Measurements from ENCODE around the gene DEGS2.
A peak's percentile ranks its signal among the peaks of the same experiment; 100 is the strongest.

The DEGS2 gene

DNA sequence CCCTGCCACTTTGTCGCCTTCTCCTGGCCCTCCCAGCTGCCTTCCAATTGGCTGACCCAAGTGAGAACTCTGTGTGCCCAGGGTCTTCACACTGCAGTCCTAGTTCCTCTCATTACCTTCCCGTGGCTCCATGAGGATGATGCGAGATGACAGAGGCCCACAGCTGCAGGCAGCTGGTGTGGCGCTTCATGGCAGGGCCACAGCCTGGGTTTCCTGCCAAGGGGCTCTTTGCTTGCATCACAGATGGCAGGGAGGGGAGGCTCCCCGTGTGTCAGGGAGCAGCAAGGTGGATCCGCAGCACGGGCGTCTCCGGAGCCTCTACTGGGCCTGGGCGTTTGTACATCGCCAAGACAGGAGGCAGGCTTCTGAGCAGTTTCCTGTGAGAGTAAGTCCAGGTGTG is 28.9 kb downstream of the DEGS2 start:
- DNase-seq = no peak

DNA sequence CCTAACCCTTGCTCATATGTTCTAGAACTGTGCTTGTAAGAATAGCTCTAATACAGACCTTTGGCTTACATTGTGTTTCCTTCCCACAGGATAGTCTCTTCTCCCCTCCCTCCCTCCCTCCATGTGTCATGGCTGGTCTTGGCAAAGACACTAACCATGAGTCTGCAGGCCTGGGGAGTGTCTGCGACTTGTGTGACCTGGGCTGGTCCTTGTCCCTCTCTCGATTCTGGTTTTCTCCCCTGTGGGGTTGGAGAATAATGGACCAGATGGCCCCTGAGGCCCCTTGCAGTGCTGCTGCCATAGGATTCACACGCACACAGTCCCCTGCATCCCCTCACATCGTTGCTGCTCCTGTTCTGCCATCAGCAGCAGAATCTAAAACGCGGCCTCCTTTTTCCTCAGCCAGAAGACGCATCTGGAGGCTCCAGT is 30.3 kb downstream of the DEGS2 start:
- DNase-seq = peak; percentile 11

DNA sequence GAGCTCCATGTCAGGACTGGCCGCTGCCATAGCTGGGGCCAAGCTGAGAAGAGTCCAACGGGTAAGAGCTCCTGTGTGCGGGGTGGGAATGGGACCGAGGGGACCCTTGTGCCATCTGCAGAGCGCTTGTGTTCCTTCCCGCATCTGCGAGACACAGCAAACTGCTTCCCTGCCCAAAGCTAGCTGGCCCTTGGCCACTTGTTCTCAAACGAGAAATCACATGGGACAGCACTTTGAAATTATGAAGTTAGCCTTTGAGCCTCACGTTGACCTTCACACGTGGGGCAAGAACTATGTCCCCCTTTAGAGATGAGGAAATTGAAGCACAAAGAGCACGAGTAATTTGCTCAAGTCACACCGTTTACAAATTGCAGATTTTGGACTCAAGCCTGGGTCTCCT is 30.8 kb downstream of the DEGS2 start:
- no peak for DNase-seq

DNA sequence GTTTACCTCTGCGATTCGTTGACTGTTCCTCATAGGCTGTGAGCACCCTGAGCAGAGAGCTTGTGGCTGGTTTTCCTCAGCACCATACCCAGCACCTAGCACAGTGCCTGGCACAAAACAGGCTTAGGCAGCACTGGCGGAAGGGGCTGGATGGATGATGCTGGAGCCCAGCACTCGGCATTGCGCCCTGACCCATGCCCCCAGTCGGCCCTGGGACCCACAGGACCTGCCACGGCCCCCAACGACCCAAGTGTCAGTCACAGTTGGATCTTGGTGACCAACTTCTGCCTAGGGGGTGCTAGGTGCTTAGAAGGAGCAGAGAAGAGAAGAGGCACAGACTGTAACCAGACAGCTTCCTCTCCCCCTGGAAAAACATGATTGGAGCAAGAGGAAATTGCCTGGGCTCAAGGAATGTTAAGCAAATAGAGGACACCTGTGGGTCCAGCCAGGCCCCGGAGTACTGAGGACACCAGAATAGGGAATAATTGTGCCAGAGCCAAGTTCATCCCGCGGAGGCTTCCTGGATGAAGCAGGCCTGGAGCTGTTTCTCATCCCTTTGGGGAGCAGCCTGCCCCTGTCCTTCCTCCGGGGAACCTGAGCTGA is 31.5 kb downstream of the DEGS2 start:
- no peak for DNase-seq

DNA sequence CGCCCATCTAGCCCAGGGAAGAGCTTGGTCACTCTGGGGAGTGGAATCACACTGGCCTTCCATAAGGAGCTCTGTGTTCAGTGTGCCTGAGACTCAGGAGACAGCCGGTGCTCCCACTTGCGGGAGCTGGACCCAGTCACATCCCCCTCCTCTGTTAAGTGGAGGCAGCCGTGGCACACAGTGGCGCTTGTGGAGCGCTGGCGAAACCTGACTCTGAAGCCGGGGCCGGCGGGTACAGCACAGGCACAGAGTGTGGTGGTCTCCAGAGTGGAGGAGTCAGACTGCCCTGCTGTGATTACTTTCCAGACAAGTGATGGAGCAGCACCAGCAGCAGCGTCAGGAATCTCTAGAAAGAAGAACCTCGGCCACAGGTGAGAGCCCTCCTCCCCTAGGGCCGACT is 33.0 kb downstream of the DEGS2 start:
- DNase-seq = no peak

DNA sequence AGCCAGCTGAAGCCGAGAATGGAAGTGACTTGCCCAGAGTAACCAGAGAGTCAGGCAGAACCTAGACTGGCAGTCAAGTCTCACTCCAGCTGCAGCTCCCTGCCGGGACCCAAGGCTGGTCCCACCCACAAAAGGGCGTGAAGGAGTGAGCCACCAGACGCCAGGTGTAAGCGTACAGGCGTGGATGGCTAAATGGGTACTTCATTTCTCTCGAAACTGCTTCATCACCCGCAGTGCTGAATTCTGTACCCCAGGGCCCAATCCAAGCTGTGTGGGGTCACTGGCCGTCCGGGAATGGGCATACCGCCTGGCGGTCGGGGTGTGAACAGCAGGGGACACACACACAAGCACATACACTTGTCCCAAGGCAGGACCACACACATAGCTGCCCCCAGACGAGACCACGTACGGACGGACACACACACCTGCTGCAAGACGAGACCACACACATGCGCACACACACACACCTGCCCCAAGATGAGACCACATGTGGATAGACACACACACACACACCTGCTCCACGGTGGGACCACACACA is 34.8 kb downstream of the DEGS2 start:
- no peak for DNase-seq

DNA sequence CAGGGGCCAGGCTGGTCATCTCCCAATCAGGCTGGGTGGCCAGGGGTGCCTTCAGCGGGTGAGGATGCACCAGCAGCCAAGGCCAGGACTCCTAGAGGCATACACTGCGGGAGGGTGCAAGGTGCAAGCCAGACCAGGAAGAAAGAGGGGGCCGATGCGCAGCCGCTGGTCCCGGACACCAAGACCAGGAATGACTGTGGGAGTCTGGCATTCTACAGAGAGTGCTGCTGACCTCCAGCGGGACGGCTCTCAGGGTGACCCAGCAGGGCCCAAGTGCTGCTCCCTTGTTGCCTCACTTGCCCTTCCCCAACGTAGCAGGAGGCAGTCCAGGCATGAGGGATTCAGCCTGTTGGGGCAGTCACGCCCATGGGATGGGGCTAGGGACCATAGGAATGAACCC is 35.8 kb downstream of the DEGS2 start:
- no peak for DNase-seq

DNA sequence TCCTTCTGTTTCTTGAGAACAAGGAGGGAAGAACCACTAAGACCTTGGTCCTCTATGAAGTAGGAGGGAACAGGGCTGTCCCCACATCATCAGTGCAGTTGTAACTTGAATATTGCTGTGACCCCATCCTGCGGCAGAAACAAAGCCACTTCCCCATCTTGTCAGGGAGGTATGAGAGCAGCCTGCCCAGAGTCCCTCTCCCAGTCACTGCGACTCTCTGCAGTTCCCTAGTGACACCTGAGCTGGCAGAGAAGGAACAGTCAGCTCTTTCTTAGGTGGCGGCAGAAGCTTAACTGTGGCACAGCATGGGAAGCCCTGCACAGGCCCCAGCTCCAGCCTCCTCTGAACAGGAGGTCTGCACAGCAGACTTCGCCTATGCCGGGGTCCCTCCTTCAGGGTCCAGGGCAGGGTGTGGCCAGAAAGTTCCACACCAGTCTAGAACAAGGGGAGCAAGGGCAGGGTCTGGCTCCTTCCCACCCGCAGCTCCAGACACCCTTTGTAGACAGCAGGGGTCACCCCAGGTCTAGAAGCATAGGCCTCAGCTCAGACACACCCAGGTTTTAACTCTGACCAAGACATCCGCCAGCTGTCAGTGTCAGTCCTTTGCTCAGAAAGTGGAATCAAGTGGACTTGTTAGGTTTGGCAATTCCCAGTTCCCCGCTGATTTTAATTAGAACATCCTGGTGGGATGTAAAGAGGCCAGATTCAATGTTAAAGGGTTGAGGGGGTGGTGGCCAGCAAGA is 36.8 kb downstream of the DEGS2 start:
- DNase-seq = no peak

DNA sequence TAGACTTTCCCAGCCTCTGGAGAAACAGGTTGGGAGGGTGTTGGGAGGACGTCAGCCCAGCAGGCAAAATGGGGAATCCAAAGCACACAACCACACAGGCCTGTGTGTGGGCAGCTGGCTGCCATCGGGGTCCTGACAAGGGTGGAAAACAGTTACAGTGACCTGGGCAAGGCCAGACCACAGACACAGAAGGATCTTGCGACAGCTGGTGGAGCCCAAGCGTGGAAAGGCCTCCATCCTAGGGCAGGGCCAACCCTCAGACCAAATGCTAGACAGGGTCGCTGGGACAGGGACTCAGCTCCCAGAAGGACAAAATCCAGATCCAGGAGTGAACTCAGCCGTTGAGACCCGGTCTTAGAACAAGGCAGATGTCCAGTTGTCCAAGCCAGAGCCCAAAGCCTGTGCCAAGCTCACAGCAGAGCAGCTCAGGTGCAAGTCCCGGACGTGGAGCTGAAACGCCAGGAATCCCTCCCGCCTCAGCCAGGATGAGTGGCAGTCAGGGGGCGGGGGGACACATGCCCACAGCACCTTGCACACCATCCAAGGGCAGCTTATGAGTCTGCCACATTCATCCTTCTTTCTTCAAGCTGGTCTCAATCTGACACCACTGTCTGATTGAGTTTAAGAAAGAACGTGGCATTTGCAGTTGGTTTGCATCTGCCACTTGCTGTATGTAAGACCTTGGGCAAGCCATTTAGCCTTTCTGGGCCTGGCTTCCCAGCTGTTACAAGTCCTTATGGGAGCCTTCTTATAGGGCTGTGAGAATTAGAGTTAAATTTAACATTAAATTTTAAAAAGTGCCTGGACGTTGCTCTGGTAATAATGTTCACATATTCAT is 37.6 kb downstream of the DEGS2 start:
- DNase-seq = no peak

DNA sequence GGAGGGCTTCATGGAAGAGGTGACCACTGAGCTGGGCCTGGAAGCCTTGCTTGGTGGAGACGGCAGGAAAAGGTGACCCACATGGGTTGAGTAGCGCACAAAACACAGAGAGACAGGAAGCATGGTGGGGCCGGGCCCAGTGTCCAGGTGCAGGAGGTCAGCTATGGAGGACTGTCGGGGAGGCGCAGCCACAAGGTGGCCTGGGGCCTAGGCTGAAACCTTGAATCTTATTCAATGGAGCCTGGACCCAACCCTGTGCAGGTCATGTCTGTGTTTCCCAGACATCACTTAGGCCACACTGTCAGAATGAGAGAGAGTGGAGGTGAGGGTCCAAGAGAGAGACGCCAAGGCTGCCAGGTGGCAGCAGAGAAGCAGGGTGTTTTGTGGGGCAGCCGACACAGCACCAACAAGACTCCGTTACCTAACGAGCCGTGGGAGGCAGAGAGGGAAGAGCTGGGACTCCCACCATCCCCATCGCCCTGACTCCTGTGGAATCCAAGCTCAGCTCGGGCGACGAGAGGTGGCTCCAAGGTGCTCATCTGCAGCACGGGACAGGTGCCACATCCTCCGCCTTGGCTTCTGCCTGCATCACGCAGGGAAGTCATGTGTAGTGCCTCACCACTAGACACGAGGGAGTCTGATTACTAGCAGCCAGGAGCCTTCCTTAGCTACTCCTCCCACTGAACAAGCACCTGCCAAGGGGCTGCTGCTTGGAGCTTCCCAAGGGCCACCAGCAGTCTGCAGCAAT is 38.7 kb downstream of the DEGS2 start:
- no peak for DNase-seq

DNA sequence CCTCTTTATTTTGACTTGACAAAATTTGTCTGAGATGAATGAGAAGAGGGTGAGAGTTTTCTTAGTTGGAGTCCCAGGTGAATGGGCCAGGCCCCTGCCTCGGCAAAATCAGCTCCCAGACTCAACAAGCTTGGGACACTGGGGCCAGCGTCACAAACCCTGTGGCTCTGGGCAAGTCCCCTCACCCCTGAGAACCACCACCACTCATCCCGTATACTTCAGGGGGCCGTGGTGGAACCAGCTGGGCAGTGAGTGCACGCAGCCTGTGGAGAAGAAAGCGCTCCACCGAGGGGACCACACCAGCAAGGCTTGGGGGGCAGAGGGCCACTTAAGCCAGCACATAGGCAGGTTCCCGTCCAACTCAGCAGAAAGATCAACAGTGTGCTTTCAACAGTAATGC is 40.2 kb downstream of the DEGS2 start:
- no peak for DNase-seq

DNA sequence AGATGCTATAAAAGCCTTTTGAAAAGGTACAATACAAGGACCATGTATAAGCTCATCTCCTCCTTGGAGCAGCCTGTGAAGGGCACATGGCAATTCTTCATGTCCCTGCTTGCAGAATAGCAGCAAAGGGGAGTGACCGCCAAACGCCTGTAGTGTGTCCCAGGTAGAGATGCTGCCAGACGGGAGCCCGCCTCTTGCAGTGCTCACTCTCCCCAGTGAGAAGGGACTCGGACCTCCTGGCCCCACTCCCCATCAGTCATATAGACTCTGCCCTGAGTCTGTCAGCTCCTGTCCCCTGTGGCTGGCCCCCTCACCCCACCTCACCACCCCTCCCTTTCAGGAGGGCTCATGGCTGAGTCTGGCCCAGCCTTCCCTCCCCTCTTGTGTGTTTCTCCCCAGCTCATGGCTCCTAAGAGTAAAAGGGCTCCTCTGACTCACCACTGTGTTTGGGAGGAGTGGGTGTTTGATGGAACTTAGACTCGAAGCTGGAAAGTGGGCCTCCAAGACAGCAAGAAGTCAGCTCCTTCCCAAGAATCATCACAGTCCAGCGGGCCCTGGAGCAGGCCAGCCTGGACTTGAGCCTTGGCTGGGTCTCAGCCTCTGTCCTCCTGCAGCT is 40.9 kb downstream of the DEGS2 start:
- no peak for DNase-seq

DNA sequence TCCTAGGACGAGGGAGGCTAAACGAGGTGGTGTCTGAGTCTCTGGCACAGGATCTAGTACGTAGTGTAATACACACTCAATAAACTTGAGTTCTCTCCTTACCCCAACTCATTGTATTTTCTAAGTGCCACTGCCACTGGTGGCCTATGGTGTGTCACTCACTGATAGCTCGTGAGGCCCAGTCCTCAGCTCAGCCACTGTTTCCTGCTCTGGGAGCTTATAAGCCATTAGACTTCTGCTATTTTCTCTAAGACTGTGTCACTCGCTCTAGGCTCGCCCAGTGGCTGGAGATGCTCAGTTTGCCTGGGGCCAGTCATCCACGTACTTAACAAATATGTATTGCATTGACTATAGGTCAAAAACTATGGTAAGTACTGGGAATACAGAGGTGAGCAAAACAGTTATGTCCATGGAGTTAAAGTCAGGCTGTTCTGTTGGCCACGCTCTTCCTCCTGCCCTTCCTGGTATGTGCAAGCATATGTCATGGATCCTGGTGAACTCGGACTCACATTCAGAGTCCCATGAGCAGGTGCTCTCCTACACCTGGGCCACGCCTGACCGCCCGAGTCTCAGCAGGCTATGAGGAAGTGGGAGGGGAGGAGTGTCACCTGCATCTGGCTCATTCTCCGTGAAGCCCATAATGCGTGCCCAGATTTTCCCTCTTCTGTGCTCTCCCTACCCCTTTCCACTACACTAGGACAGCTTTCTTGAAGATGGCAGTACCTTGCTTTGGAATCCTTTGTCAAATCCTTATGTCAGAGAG is 41.6 kb downstream of the DEGS2 start:
- no peak for DNase-seq

DNA sequence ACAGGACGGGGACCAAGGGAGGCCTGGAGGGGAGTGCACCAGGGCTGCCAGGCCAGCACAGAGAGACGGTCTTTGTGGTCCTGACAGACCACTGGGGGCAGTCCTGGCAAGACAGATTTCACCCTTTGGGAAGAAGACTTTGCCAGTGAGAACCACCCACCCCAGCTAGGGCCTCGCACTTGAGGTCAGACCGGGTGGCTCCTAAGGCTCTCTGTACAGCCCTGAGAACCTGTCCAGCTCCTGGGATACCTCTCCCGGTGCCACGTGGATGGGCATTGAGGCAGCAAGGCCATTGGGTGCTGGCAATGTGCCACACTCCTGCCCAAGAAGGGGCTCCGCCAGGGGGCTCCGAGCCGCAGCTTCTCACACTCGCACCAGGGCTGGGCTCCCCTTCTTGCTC is 42.4 kb downstream of the DEGS2 start:
- DNase-seq = no peak

DNA sequence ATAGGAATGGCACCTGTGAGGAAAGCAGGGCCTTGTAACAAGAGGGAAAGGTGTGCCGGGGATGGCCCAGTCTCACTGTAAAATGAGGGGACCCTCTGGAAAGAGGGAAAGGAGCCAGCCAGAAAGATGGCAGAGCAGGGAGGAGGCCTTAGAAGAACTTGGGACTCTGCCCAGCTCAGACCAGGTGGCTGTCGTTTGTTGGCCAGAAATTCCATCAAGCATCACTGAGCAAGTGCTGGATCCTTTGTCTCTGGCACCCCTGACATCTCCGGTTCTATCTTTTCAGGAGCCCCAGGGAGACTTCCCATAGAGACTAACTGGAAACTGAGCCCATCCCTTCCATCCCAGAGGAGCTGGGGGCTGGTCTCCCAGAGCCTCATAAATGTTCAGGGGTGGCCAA is 43.3 kb downstream of the DEGS2 start:
- no peak for DNase-seq

DNA sequence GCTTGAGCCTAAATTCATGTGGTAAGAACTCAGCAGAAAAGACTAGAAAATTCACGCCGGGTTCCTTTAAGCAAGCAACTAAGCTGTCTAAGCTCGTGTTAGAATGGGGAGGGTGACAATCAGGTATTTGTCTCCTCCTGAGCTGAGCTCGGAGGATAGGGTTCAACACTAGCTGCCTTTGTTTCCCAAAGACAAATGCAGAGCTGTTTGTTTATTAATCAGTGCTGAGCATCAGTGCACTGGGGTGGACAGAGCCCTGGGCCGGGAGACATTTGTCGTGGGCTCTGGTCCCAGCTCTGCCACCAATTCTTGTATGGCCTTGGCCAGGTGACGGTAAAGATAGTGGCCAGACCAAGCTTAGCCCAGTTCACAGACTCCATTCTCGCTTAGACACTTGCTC is 43.7 kb downstream of the DEGS2 start:
- no peak for DNase-seq

DNA sequence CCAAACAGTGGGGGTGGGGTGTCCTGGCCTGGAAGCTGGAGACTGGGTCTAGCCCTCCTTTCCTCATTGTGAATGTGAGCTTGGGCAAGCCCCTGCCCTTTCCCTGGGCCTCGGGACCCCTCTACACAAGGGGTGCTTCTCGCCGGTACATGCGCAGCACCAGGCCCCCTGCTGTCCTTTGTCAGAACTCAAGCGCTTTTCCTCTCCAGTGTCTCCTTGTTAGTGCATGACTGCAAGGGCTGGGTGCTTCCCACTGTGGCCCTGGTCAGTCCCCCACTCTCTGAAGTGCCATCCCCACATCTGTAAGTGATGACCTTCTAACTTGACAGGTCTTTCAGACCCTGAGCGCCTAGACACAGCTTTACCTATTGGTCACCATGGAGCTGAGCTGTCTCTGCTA is 44.2 kb downstream of the DEGS2 start:
- DNase-seq = no peak

DNA sequence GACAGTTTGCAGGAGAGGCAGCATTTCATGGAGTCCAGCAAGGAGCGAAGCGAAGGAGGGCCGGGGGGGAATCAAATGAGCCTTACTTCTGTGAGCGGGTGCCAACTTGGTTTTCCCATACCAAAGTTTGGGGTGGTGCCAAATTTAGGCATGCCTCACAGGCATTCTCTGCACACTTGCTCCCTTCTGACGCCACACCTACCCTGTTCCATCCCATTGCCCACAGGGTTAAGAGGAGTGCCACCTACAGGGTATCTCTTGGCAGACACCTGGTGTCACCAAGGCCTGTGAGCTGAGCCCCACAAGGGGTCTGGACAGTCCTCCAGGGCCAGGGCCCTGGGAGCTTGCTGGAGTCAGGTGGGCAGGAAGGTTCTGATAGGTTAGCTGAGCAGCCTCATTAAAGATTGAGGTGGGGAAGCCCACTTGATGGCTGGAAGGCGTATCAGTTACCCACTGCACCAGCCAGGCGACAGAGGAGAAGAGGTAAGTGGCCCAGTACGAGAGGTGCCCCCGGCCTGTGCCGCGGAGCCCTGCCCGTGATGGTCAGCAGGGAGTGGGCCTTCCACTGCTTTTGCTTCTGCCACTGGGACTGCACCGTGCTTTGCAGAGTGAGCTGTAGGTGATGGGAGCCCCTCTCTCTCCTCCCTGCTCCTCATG is 45.2 kb downstream of the DEGS2 start:
- DNase-seq = no peak

DNA sequence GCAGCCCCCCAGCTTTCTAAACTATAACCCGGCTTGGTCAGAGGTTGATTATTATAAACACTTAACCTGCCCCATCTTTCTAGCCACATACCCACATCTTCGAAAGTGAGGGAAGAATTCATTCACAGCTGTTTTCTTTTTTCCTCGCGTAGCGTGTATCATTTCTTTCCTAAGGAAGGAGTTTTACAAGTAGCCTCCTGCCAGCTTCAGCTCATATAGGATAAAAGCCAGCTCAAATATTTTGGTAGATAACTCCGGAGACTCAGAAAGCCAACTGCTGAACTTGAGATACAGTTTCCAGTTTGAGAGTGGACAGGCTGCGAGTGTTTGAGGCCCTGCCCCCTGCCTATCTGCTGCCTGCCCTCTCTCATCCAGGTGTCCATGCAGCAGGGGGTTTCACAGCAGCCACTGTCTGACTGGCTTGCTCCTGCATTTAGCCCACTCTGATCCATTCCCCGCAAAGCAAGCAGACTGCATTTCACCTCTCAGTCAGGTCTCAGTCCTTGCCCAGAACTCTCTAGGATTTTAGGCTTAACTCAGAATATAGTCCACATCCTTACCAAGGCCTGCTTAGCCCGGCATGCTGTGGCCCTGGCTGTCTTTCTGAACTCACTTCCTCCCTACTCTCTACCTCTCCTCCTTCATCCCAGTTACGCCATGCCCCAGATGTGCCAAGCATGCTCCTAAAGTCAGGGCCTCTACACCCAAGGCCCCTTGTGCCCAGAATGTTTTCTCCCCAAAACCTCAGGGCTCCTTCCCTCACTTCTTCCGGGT is 47.3 kb downstream of the DEGS2 start:
- no peak for DNase-seq

DNA sequence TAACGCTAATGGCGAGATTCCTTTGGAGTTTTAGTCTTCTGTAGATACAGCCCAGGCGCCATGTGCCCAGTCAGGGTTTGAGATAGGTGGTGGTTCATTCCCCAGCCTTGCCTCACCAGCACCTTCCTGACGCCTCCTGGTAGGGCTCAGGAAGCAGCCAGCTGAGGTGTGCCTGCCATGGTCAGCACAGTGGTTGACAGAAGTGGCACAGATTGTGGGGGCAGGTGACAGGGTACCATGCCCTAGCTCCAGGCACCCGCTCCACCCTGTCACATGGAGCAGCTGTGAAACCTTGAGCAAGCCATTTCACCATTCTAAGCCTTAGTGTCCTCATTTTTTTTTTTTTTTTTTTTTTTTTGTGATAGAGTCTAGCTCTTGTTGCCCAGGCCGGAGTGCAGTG is 48.6 kb downstream of the DEGS2 start:
- DNase-seq = no peak

DNA sequence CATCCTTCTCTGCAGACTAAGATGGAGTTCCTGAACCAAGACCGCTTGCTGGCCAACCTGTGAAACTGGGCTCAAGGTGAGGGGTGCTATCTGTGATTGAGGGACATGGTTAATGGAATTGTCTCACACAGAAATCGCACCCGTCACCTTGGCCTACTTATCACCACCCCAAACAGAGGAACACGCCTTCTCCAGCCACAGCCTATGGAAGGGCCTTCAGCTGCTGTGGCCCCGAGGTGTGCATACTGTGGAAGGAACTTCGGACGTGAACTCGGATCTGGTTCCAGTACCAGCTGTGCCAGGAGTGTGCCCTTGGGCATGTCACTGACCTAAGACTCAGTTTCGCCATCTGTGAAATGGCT is 49.9 kb downstream of the DEGS2 start:
- DNase-seq = no peak

Data from fibroblast of skin of right quadriceps (primary cell).